SU-DHL-6 (cell line): Measurements from ENCODE around the gene SART3.

ENCODE experiments used
- H2AFZ ChIP-seq: fragments of 200-600 bp; sonication (generic); 2 replicates; pipeline ENCODE4 v1.6.1; 2014; ENCODE audit warnings: low read depth, mild to moderate bottlenecking, moderate library complexity, mixed read lengths, antibody characterized with exemption, low read length; ENCODE audit not compliant: severe bottlenecking
- H3F3A ChIP-seq: fragments of 200-600 bp; shearing (Covaris generic); 2 replicates; pipeline ENCODE4 v1.6.0; 2016; ENCODE audit warnings: antibody characterized with exemption, mild to moderate bottlenecking; ENCODE audit not compliant: insufficient read depth
- H3K27ac ChIP-seq: fragments of 200-600 bp; sonication (generic); 2 replicates; pipeline ENCODE4 v1.5.1; 2016; ENCODE audit warnings: low read depth, mild to moderate bottlenecking, low read length, moderate library complexity, mixed read lengths
- H3K27me3 ChIP-seq: fragments of 200-600 bp; sonication (generic), shearing (Covaris generic); 2 replicates; pipeline ENCODE4 v1.6.0; 2014; ENCODE audit warnings: mild to moderate bottlenecking, low read length
- H3K36me3 ChIP-seq: fragments of 200-600 bp; sonication (generic); 2 replicates; pipeline ENCODE4 v1.6.1; 2014; ENCODE audit warnings: mild to moderate bottlenecking, low read length, mixed read lengths
- H3K4me2 ChIP-seq: fragments of 300-600, 200-600 bp; shearing (Covaris generic), sonication (generic); 2 replicates; pipeline ENCODE4 v1.6.0; 2014; ENCODE audit warnings: low read length, low read depth, mild to moderate bottlenecking; ENCODE audit not compliant: poor library complexity, severe bottlenecking
- H3K4me3 ChIP-seq: fragments of 200-600 bp; sonication (generic); 2 replicates; pipeline ENCODE4 v1.5.1; 2014; ENCODE audit warnings: antibody characterized with exemption, low read length, mild to moderate bottlenecking, mixed read lengths; ENCODE audit not compliant: insufficient read depth, poor library complexity, severe bottlenecking
- H3K79me2 ChIP-seq: fragments of 200-600 bp; sonication (generic); 2 replicates; pipeline ENCODE4 v1.6.1; 2014; ENCODE audit warnings: mild to moderate bottlenecking, low read length, moderate library complexity; ENCODE audit not compliant: insufficient read depth
- H3K9ac ChIP-seq: fragments of 200-600 bp; sonication (generic); 2 replicates; pipeline ENCODE4 v1.7.0; 2014; ENCODE audit warnings: mild to moderate bottlenecking, low read length
- H3K9me2 ChIP-seq: fragments of 200-600 bp; sonication (generic); replicated peaks from 2 replicates; pipeline ENCODE4 v1.6.1; 2014; ENCODE audit warnings: low read length; ENCODE audit not compliant: insufficient read depth
- H3K9me3 ChIP-seq: fragments of 200-600 bp; sonication (generic); 2 replicates; pipeline ENCODE4 v1.6.1; 2014; ENCODE audit warnings: low read length, mixed read lengths; ENCODE audit not compliant: insufficient read depth
- H4K20me1 ChIP-seq: fragments of 200-600 bp; sonication (generic); 2 replicates; pipeline ENCODE4 v1.6.1; 2014; ENCODE audit warnings: low read depth, mild to moderate bottlenecking, antibody characterized with exemption, low read length, moderate library complexity, mixed read lengths
- CTCF ChIP-seq: fragments of 200-600 bp; sonication (generic); IDR thresholded peaks from one replicate; pipeline ENCODE4 v1.5.1; 2017; ENCODE audit warnings: antibody characterized with exemption, mild to moderate bottlenecking, low read length, moderate library complexity; ENCODE audit not compliant: insufficient read depth, poor library complexity, severe bottlenecking
- EZH2phosphoT487 ChIP-seq: fragments of 200-600 bp; sonication (generic), shearing (Covaris generic); conservative IDR thresholded peaks from 2 replicates; pipeline ENCODE4 v1.6.1; 2018; ENCODE audit warnings: mild to moderate bottlenecking, antibody characterized with exemption, low read length, moderate library complexity, mixed read lengths

The SART3 gene

DNA sequence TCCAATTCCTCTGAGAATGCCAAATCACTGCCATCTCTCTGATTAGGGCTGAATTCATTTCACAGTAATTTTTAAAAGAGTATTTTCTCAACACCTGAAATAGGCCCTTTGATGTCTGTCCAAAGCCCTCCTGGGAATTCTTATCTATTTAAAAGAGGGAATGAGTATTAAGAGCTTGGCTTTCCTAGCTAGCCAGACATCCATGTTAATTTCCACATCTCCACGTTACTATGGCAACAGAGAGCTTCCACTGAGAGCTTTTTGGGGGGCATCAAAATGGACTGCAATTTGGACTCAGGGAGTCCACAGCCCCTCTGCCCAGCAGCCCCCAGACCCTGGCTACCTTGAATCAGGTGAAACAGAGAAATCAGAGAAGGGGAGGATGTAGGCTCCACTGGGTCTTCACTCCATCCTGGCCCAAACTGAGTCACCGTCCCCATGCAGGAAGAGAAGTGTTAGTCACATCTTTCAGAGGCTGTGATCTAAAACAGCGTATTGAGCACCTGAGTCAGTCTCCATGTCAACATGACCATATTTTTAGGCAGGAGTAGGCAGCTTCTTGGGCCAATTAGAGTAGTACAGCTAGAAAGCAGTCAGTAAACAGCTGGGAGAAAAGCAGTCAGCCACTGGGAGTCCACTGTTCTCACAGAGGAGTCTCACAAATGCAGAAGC, 52.9 kb downstream of the SART3 start:
- TF ChIP-seq EZH2phosphoT487 (no peak), CTCF (no peak)
- Histone ChIP-seq H3K27me3 (no peaks in the 10 kb centered on the region), H3F3A (no peaks in the 10 kb centered on the region), H2AFZ (no peak overlapping the region), H4K20me1 (no peaks in the 10 kb centered on the region), H3K4me2 (no peak overlapping the region), H3K9me2 (no peaks in the 10 kb centered on the region), H3K4me3 (no peak overlapping the region), H3K79me2 (no peaks in the 10 kb centered on the region), H3K9ac (no peak overlapping the region), H3K9me3 (peaks cover 6% of the 10 kb centered on the region; the same call in 1 of the 2 replicates), H3K36me3 (no peaks in the 10 kb centered on the region), H3K27ac (no peak overlapping the region)

GRCh38 chr12:108505129-108505528, 55.8 kb downstream of the SART3 start:
- Histone ChIP-seq H3K9ac (no peak overlapping the region), H4K20me1 (no peaks in the 10 kb centered on the region), H3K27ac (no peak overlapping the region), H2AFZ (no peak overlapping the region), H3K27me3 (no peaks in the 10 kb centered on the region), H3K79me2 (no peaks in the 10 kb centered on the region), H3K4me3 (no peak overlapping the region), H3K9me2 (no peaks in the 10 kb centered on the region), H3K36me3 (no peaks in the 10 kb centered on the region), H3F3A (no peaks in the 10 kb centered on the region), H3K9me3 (peaks cover 12% of the 10 kb centered on the region; the same call in 1 of the 2 replicates), H3K4me2 (no peak overlapping the region)
- TF ChIP-seq EZH2phosphoT487 (no peak), CTCF (no peak)

DNA sequence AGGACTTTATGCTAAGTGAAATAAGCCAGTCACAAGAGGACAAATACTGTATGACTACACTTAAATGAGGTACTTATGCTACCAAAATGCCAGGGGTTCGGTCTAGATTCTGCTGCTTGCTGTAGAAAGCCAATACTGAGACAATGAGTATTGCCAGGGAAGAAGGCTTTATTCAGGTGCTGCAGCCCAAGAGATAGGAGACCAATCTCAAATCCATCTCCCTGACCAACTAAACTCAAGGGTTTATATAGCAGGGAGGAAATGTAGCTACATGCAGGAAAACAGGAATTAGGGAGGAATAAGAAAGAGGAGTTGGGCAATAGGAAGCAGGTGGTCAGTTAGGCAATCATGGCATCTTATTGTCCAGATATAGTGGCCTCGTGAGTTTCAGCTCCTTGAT, 58.1 kb downstream of the SART3 start:
- no peaks in the 10 kb centered on the region for H3K27me3 ChIP-seq
- no peak overlapping the region for H3K27ac ChIP-seq
- peaks cover 12% of the 10 kb centered on the region; the same call in 1 of the 2 replicates for H3K9me3 ChIP-seq
- no peaks in the 10 kb centered on the region for H3K79me2 ChIP-seq
- H3K9me2 ChIP-seq: no peaks in the 10 kb centered on the region
- no peaks in the 10 kb centered on the region for H3K36me3 ChIP-seq
- H4K20me1 ChIP-seq: no peaks in the 10 kb centered on the region
- H2AFZ ChIP-seq: no peak overlapping the region
- no peak for TF ChIP-seq CTCF
- no peak for TF ChIP-seq EZH2phosphoT487
- no peaks in the 10 kb centered on the region for H3F3A ChIP-seq
- H3K4me3 ChIP-seq: no peak overlapping the region
- no peak overlapping the region for H3K9ac ChIP-seq
- H3K4me2 ChIP-seq: no peak overlapping the region
